ENCODE measurements around the gene OR2Y1.
"Not testable (repeated sequence)": the region's sequence is repeated elsewhere in the genome, so short reads cannot be mapped to it uniquely, and the experiment has no call there.

Gene OR2Y1

GRCh38 chr5:180739958-180740357 lies at the start of gene OR2Y1:
Gene OR2Y1 (minus strand): TSS chr5:180740058. CDS start chr5:180740058, 0 bp downstream.
- TF ChIP-seq CTCF (IDR thresholded peaks at IDR 0.05; ENCODE audit: borderline replicate concordance, control extremely low read depth, extremely low read depth, insufficient read depth, missing control alignments), result no peak
- in situ Hi-C loops (cut with MboI; ENCODE audit: low sequenced_read_pairs, unreplicated experiment), result no loop called here
- no peak for DNase-seq (ENCODE audit: low spot score)

- DNase-seq (ENCODE audit: low spot score), result not testable (repeated sequence)
- in situ Hi-C loops (cut with MboI; ENCODE audit: low sequenced_read_pairs, unreplicated experiment), result loop anchor here (10.0 kb wide), 1 partner anchor 366 kb away; no protein-coding TSS in a partner anchor
Observed at GRCh38 chr5:180788651-180789410, 49.0 kb upstream of the OR2Y1 start.

GRCh38 chr5:180787711-180788431 lies 48.0 kb upstream of the OR2Y1 start:
- in situ Hi-C loops (cut with MboI; ENCODE audit: low sequenced_read_pairs, unreplicated experiment), result loop anchor here (10.0 kb wide), 1 partner anchor 367 kb away; no protein-coding TSS in a partner anchor
- no peak for TF ChIP-seq CTCF (IDR thresholded peaks at IDR 0.05; ENCODE audit: borderline replicate concordance, control extremely low read depth, extremely low read depth, insufficient read depth, missing control alignments)
- DNase-seq (ENCODE audit: low spot score), result no peak

- DNase-seq (ENCODE audit: low spot score), result no peak
- no peak for TF ChIP-seq CTCF (IDR thresholded peaks at IDR 0.05; ENCODE audit: borderline replicate concordance, control extremely low read depth, extremely low read depth, insufficient read depth, missing control alignments)
- in situ Hi-C loops (cut with MboI; ENCODE audit: low sequenced_read_pairs, unreplicated experiment), result loop anchor here (10.0 kb wide), 1 partner anchor 368 kb away; no protein-coding TSS in a partner anchor
Observed at GRCh38 chr5:180786531-180787398, 46.9 kb upstream of the OR2Y1 start.

GRCh38 chr5:180785794-180786221 lies 46.0 kb upstream of the OR2Y1 start:
- DNase-seq (ENCODE audit: low spot score), result no peak
- in situ Hi-C loops (cut with MboI; ENCODE audit: low sequenced_read_pairs, unreplicated experiment), result loop anchor here (10.0 kb wide), 1 partner anchor 369 kb away; no protein-coding TSS in a partner anchor
- no peak for TF ChIP-seq CTCF (IDR thresholded peaks at IDR 0.05; ENCODE audit: borderline replicate concordance, control extremely low read depth, extremely low read depth, insufficient read depth, missing control alignments)

GRCh38 chr5:180785121-180785781 lies 45.4 kb upstream of the OR2Y1 start:
- DNase-seq (ENCODE audit: low spot score), result no peak
- in situ Hi-C loops (cut with MboI; ENCODE audit: low sequenced_read_pairs, unreplicated experiment), result loop anchor here (10.0 kb wide), 1 partner anchor 370 kb away; no protein-coding TSS in a partner anchor
- no peak for TF ChIP-seq CTCF (IDR thresholded peaks at IDR 0.05; ENCODE audit: borderline replicate concordance, control extremely low read depth, extremely low read depth, insufficient read depth, missing control alignments)
